Stimulated activated CD4-positive, alpha-beta T cell treated with anti-CD3 and anti-CD28 coated beads, Interleukin-15, amount 100 ng/mL, for 24 hours (primary cell): ENCODE data around the gene ID3.
A peak's percentile ranks its signal among the peaks of the same experiment; 100 is the strongest.

Experiments
- DNase-seq: peaks from one replicate; pipeline ENCODE4 v3.0.0-alpha.2; 2020

Gene ID3

GRCh38 chr1:23525558-23526250 lies 33.6 kb downstream of the ID3 start:
- DNase-seq, result no peak

- DNase-seq, result peak; percentile 34
Observed at GRCh38 chr1:23524716-23525401, 34.4 kb downstream of the ID3 start.

- no peak for DNase-seq
Observed at GRCh38 chr1:23524163-23524562, 35.1 kb downstream of the ID3 start.

DNA sequence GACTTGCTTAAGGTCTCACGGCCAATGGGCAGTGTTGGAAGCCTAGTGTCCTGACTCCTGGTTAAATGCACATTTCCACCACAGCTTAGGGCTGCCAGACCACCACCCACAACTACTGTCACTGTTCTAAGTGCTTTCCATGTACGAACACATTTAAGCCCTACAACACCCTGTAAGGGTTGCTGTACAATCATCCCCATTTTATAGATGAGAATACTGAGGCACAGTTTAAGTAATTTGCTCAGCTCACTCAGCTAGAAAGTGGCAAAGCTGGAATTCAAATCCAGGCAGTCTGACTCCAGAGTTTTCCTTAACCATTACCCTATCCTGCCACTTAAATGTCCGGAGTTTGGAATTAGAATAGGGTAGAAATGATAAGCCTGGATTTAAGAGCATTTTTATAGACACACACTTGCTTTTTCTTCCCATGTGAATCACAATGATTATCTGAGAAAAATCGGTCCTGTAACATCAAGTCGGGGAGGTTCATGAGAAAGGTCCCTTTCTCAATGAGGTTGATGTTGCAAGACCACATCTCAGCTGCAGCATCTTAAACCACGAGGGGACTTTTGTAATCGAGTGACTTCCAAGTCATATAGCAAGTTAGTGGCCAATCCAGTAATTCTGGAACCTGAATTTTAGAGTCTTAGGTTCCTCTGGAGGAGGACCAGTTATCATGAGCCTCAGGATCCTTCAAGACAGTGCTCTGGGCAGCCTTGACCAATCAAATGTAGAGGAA lies 36.9 kb downstream of the ID3 start:
- DNase-seq, result no peak

- DNase-seq, result no peak
Observed at GRCh38 chr1:23521588-23521987, 37.7 kb downstream of the ID3 start.

GRCh38 chr1:23517581-23517980 lies 41.7 kb downstream of the ID3 start:
- no peak for DNase-seq

GRCh38 chr1:23515905-23516304 lies 43.4 kb downstream of the ID3 start:
- no peak for DNase-seq

DNA sequence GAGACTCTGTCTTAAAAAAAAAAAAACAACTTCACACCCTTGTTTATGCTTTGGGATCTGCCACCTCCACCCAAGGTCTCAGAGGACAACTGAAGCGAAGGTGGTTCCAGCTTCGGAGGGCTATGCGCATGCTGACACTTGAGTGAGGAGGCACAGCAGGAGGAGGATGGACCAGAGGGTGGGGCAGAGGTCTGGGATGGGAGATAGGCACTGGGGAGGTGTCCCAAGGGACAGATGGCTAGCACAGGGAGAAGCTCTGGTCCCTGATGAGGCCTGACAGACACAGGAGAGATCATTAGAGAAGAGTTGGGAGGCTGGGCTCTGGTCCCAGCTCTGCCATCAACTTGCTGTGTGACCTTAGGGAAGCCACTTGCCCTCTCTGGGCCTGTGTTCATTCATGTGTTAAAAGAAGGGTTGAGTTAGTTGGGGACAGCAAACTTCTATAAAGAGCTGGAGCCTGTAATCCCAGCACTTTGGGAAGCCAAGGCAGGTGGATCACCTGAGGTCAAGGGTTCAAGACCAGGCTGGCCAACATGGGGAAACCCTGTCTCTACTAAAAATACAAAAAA lies 45.1 kb downstream of the ID3 start:
- DNase-seq, result no peak

DNA sequence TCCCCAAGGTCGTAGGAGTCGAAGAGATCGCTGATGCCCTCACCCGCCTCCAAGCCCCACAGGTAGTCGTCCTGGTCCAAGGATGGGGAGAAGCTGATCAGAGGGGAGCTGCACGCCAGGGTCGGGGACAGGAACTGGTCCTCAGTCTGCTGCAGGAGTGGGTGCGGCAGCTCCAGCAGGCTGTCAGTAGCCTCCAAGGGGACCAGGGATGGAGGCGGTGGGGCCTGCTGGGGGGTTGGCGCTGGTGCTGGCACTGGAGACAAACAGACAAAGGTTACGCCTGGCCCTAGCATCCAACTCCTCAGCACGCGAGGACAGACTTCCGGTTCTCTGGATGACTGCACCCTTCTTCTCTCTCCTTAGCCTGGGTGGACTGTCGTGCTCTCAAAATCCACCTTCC lies 49.4 kb downstream of the ID3 start:
- DNase-seq, result no peak
